ENCODE data around the gene MRGPRE.

The MRGPRE gene

DNA sequence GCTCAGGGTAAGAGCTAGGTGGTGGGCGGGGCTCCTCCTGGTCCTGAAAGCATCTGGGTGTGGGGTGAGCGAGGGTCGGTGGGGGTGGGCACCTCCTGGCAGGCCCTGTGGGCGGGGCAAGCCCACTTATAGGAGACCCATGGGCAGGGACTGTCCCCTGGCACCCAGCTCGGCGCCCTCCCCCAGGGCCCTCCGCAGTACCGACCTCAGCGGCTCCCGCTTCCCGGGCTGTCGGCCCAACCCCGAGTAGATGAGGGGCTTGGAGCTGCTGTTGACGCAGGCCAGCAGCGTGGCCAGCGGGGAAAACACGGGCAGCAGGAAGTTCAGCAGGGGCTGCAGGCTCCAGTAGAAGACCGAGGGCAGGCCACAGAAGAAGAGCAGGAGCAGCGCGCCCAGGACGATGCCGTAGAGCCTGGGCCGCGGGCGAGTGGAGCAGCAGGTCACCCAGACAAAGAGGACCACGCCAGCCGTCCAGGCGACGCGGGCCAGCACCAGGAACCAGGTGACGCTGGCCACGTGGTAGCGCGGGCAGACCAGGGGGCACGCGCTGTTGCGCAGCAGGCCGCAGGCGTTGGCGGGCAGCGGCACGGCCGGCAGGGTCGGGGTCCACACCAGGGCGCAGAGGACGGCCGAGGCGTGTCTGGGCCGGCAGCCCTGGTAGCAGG is 14.3 kb downstream of the MRGPRE start:
- no peak for DNase-seq (ENCODE audit: extremely low spot score)
- TF ChIP-seq, protein P1, sequence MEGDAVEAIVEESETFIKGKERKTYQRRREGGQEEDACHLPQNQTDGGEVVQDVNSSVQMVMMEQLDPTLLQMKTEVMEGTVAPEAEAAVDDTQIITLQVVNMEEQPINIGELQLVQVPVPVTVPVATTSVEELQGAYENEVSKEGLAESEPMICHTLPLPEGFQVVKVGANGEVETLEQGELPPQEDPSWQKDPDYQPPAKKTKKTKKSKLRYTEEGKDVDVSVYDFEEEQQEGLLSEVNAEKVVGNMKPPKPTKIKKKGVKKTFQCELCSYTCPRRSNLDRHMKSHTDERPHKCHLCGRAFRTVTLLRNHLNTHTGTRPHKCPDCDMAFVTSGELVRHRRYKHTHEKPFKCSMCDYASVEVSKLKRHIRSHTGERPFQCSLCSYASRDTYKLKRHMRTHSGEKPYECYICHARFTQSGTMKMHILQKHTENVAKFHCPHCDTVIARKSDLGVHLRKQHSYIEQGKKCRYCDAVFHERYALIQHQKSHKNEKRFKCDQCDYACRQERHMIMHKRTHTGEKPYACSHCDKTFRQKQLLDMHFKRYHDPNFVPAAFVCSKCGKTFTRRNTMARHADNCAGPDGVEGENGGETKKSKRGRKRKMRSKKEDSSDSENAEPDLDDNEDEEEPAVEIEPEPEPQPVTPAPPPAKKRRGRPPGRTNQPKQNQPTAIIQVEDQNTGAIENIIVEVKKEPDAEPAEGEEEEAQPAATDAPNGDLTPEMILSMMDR (IDR thresholded peaks at IDR 0.05; ENCODE audit: control extremely low read depth, extremely low read depth, low read depth, missing control alignments): no peak
- ChIA-PET CTCF (interaction anchor here (1.0 kb wide), 1 partner anchor 11 kb away, joined by 3 read pairs; no protein-coding TSS in a partner anchor), POLR2A (no interaction called here)

DNA sequence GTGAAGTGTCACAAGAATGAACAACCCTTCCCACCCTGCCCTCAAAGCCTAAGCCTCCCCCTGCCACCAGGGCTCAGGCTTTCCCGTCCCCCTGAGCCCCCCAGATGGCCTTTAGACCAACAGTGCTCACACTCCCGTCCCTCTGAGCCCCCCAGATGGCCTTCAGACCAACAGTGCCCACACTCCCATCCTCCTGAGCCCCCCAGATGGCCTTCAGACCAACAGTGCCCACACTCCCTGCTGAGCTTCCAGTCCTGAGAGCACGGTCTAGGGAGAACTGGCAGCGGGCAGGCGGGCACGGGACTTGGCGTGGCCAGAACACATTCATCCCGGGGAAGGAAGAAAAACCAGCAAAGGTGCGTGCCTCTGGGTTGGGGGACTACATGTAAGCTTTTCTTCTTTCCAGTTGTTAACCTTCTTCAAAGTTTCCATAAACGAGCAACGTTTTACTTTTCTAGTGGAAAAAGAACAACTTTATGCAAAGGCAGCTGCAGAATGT is 16.1 kb downstream of the MRGPRE start:
- no peak for DNase-seq (ENCODE audit: extremely low spot score)
- ChIA-PET CTCF (interaction anchor here (1.2 to 1.3 kb wide), 2 partner anchors 8 to 23 kb away, joined by 3 to 5 read pairs; no protein-coding TSS in a partner anchor), POLR2A (no interaction called here)
- TF ChIP-seq, protein P1 (IDR thresholded peaks at IDR 0.05; ENCODE audit: control extremely low read depth, extremely low read depth, low read depth, missing control alignments): no peak

DNA sequence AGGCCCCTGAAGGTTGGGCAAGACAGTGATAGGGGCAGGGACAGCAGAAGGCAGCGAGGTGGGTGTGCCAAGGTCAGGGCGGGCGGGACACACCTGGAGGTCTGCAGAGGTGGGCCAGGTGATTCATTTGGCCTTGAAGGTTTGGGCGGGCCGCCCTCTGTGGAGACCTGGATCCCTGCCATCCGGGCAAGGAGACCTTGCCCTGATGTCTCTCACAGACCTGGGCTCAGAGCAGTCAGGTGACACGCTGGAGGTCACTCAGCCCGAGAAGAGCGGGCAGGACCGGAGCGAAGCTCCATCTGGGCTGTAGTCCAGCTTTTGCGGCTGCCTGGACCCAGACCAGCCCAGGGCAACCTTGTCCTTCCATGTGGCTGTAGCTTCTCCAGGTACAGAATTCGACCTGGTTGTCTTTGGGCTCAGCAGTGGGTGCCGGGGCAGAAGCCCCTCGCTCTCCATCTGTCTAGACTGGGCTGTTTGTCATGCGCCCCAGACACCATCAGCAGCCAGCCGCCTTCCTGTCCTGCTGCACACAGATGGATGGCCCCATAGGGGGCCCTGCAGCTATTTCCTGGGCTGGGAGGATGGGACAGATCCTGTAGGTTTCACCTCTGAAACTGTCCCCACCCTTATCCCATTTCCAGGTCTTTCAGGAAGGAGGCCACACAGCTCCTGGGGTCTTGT is 16.7 kb downstream of the MRGPRE start:
- POLR2A ChIA-PET: no interaction called here
- TF ChIP-seq, protein P1 (IDR thresholded peaks at IDR 0.05; ENCODE audit: control extremely low read depth, extremely low read depth, low read depth, missing control alignments): no peak
- DNase-seq (ENCODE audit: extremely low spot score): no peak
- CTCF ChIA-PET: interaction anchor here (1.2 to 1.5 kb wide), 3 partner anchors 9 to 124 kb away, joined by 3 to 5 read pairs (median 3); no protein-coding TSS in a partner anchor

DNA sequence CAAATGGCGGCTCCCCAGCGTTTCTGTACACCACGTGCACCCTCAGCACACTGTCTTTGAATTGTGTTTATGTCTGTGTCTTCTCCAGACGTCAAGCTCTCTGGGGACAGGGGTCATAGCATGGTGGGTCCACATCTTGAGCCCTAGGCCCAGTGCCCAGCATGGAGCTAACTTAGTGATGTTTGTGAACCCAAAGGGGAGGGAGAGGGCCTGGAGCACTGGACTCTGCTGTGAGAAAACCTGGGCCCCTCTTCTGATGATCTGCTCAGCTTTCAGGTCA is 17.9 kb downstream of the MRGPRE start:
- ChIA-PET CTCF (interaction anchor here (1.5 kb wide), 1 partner anchor 123 kb away, joined by 3 read pairs; no protein-coding TSS in a partner anchor), POLR2A (no interaction called here)
- TF ChIP-seq, protein P1 (IDR thresholded peaks at IDR 0.05; ENCODE audit: control extremely low read depth, extremely low read depth, low read depth, missing control alignments): no peak
- DNase-seq (ENCODE audit: extremely low spot score): no peak

DNA sequence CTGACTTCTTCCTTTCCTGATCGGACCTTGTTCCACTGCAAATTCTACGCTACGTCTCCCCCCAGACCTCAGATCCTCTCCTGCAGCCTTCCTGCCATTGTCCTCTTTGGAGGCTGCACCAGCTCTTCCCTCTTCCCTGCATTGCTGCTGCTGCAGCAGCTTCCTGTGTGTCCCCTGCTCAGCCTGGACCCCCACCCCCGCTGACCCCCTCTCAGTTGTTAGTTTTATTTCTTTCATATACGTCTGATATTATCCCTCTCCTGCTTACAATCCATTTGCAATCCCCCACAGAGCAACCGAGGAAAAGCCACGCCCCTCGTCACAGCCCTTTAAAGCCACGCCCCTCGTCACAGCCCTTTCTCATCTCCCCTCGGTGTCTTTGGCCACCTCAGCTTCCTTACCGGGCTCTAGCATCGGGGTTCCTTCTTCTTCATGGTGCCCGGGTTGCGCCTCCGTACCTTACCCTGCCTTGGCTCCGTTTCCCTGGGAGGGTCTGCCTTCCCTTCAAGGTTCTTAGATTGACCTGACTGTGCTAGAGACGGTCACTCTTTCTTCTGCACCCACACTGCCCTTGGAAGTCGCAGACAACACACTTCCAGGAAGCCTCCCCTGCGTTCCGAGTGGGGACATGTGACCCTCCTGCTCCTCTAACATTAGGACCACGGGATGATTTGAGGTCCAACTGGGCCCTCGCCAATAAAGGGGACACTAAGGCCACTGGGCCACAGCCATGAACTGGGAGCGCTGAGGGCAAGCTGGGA is 18.4 kb downstream of the MRGPRE start:
- ChIA-PET POLR2A (no interaction called here), CTCF (interaction anchor here (1.5 kb wide), 1 partner anchor 123 kb away, joined by 3 read pairs; no protein-coding TSS in a partner anchor)
- TF ChIP-seq, protein P1 (IDR thresholded peaks at IDR 0.05; ENCODE audit: control extremely low read depth, extremely low read depth, low read depth, missing control alignments): no peak
- no peak for DNase-seq (ENCODE audit: extremely low spot score)

DNA sequence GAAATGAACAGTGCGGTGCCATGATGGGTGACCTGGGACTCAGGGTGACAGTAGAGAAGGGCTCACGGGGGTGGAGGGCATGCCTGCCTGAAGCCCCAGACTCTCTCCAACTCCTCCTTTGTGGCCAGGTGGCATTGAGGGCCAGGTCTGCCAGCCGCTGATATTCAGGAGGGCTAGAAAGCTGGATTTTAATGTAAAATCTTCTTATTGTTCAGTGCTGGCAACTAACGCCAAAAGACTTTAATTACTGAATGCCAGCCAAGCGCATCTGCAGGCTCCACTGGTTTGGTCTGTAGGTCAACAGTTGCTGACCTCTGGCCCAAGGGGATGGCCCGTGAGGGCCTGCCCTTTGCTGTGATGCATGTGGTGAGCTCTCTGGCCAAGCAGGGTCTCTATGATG is 23.9 kb downstream of the MRGPRE start:
- CTCF ChIA-PET: no interaction called here
- TF ChIP-seq, protein P1 (IDR thresholded peaks at IDR 0.05; ENCODE audit: control extremely low read depth, extremely low read depth, low read depth, missing control alignments): no peak
- POLR2A ChIA-PET: no interaction called here
- DNase-seq (ENCODE audit: extremely low spot score): no peak

All from GM10248 (cell line).